CD4-positive, alpha-beta T cell treated with Interleukin-4 for 4 hours (primary cell): ENCODE data around the gene SLC4A2.

Experiments
- DNase-seq: peaks from one replicate; pipeline ENCODE4 v3.0.0-alpha.2; 2020

SLC4A2 gene

DNA sequence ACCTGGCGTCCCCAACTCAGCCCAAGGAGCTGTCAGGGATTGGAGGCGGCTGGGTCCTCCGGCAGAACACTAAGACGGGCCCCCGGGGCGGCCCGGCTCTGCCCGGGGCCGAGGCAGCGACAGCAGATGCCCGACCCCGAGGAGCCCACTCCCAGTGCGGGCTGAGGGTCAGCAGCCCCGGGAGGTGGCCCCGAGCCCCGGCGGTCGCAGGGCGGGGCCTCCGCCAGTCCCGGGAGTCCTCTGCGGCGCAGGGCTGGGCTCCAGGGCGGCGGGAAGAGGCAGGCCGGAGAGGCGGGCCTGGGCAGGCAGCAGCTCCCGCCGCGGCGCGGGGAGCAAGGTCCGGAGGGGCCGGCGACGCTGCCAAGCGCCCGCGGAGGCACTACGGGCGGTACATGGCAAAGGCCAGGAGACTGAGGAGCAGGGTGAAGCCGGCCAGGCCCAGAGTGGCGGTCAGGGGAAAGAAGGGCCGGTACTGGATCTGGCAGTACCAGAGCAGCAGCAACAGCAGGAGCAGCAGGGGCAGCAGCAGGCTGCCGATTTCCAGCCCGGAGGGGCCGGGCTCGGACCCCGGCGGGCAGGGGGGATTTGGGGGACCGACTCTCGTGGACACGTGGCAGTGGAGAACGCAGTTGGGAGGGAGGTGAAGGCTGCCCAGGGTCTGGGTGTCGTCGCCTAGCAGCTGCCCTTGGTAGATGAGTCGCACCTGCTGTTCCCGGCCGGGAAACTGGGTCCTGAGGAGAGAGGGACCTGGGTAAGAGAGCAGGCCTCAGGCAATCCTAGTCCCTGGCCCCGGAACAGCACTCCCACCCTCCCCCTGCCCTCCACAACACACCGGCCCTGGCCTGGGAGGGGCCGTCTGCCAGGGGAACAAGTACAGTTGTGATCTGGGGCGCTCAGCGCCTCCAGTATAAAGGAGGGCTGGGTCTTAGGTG is 22.0 kb downstream of the SLC4A2 start:
- no peak for DNase-seq

DNA sequence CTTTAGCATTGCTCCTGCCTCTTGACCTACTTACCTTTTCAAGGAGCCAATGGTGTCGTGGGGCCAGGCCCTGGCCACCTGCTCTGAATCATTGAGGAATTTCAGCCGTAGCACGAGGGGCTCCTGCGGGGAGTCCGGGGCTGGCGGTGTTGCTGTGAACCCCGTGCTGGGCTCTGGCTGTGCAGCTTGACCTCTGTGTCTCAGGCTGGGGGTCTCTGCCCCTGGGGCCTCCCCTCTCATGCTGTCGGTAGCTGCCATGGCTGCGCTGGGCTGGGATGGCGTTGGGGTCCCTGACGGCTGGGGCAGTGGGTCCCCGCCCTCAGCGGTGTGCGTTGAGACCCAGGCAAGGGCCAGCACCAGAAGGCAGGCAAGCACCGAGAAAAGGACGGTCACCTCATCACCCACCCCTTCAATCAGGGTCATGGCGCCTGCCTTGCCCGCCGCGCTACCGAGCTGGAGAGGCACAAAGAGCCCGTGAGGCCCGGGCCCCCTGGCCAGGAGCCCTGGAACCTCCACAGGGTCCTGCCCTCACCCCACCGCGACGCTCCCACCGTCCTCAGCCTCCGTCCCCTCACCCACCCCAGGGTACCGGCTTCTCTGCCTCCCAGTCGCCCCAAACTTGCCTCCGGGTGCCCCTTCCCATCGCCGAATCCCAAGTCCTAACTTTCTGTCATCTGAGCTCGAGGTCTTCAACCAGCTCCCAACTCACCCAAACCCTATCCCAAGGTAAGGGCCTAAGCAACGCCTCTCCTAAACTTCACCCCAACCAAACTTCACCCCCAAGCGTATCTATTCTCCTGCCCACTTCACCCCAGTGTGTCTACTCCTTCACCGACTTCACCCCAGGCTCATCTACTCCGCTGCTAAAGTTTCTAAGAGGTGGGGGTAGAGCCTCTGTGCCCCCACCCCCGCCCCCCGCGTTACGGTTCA is 23.0 kb downstream of the SLC4A2 start:
- DNase-seq = no peak

- peak; percentile 85 for DNase-seq
These were observed 23.9 kb downstream of the SLC4A2 start, which contains the start of gene TMUB1 for GRCh38 chr7:151083071-151083823. TSS of gene TMUB1 (minus strand) at chr7:151083493. CDS start at chr7:151082563, 930 bp downstream.

- no peak for DNase-seq
These were observed 24.4 kb downstream of the SLC4A2 start for GRCh38 chr7:151083824-151084160.

GRCh38 chr7:151085329-151085690 is 25.9 kb downstream of the SLC4A2 start:
- no peak for DNase-seq

- DNase-seq = peak; percentile 39
These were observed 26.6 kb downstream of the SLC4A2 start, which contains the start of gene AGAP3 for GRCh38 chr7:151085691-151086620. TSS of gene AGAP3 (plus strand) at chr7:151086475. CDS start at chr7:151086742, 267 bp downstream.

DNA sequence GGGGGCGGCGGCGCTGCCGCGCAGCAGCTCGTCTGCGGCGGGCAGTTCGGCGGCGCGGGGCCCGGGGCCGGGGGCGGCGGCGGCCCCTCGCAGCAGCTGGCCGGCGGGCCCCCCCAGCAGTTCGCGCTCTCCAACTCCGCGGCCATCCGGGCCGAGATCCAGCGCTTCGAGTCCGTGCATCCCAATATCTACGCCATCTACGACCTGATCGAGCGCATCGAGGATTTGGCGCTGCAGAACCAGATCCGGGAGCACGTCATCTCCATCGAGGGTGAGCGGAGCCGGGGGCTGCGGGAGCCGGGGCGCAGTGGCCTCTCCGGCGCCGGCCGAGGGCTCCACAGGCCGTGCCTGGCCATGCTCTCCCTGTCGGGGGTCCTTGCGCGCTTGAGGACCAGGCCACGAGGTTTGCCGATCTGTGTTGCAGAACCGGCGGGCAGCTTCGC is 27.4 kb downstream of the SLC4A2 start:
- DNase-seq = no peak

- DNase-seq = no peak
These were observed 28.0 kb downstream of the SLC4A2 start for GRCh38 chr7:151087245-151088018.

GRCh38 chr7:151088019-151088855 is 28.8 kb downstream of the SLC4A2 start:
- DNase-seq = no peak

DNA sequence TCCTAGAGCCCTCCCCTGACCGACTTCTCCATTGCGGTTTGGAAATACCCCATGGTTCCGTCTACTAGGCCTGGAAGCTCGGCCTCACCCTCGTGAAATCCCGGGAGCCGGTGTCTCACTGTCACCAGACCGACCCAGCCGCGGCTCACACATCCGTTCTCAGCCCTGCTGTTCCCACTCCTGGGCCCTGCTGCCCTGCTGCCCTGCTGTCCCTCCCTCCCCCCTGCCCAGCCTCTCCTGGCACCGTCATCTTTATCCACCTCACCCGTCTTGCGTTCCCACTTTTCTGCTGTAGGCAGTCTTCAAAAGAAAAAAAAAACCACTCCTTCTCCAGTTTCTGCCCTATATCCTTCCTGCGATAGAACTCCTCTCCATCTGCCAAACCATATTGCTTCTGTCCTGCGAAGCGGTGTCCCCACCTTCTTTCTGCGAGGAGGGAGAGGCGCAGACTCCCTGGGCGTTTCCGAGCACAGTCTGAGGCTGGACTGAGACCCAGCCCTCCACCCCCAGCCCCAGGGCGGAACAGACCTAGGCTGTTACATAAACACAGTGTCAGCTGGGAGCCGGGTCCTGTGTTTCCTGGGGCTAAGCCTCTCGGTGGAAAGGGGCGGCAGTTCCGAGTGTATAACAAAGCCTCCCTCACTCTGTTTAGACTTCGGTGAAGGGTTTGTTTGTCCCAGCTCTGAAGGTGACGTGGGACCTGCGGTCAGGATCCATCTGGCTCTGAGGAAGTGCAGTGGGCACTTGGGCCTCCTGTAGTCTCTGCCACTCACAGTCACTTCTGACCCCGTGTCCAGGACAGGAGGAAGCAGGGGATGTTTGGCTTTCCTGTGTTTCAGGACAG is 29.7 kb downstream of the SLC4A2 start:
- DNase-seq = peak; percentile 22

DNA sequence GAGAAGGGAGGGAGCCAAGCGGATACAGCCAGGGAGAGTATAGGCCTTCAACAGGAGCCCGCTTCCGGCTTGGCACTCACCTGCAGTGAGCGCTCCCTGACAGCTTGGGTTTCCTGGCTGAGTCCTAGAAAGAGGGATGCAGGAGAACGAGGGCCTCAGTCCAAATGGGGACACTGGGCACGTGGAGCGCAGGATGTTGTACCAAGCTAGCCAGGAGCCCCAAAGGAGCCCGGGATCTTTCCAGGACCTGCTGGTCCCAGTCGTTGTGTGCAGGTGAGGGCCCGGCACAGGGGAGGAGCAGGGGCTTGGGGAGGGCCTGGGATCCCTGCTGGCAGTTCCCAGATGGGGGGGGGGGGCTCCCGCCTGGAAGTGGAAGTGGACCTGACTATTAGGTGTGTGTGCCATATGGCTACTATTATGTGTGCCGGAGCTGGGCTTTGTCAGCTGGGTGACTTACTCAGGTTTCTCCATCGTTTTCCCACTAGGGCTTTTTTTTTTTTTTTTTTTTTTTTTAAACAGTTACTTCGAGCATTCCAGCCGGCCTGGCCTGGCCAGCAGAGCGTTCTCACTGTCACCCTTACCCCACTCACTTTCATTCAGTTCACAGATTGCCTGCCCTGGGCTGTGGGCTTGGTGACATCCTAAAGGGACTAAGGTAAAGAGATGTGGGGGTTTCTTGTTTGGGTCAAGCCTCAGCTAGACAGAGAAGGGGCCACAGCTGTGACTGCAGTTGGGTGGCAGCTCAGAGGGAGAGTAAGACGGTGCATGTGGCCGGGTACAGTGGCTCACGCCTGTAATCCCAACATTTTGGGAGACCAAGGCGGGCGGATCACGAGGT is 30.7 kb downstream of the SLC4A2 start:
- no peak for DNase-seq

DNA sequence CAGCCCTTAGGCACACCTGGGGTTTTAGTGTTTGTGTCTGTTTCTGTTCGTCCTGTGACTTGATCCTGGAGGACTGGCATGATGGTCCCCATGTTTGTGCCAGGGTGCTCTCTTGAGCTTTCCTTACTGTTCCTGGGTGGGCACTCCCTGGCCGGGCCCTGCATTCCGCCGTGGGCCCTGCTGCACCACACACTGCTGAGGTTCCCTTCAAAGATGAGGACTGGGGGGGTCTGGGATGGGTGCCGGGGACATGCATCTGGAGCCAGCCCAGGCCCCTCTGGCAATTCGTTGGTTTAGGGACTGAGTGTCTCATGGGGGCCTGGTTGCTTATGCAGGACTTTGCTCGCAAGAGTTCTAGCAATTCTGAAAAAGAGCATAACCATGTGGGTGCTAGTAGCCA is 31.6 kb downstream of the SLC4A2 start:
- no peak for DNase-seq

DNA sequence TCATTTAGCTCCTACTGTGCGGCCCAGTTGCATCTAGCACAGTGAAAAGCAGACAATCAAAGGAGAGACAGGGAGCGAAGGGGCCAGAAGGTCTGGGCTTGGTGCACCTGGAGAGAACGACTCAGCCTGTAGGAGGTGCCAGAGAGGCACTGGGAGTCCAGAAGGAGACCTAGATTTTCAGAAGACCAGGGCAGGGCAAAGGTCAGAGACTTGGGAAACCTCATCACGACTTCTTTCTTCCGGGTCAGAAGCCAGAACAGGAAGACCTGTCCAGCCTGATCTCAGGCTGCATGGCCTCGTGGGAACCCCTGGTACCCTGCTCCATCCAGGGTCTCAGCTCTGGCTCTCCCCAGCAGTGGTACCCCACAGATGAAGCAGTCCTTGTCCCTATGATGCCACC is 32.0 kb downstream of the SLC4A2 start:
- no peak for DNase-seq

GRCh38 chr7:151091988-151092387 is 32.6 kb downstream of the SLC4A2 start:
- DNase-seq = no peak

GRCh38 chr7:151093748-151094147 is 34.4 kb downstream of the SLC4A2 start:
- DNase-seq = no peak

- no peak for DNase-seq
These were observed 35.3 kb downstream of the SLC4A2 start for GRCh38 chr7:151094675-151095074.

- no peak for DNase-seq
These were observed 35.9 kb downstream of the SLC4A2 start for GRCh38 chr7:151095123-151095797.
